Neural cell (in vitro differentiated cells): ENCODE data around the gene CTNNA2. TPM values are rescaled to one million over a fixed set of nuclear protein-coding genes. Genes with fewer than 3 reads are reported as not detected.

Experiments used
- H2AFZ ChIP-seq: fragments of 200-600, 300-800 bp; sonication (generic), shearing (Covaris generic); 2 replicates; pipeline ENCODE4 v1.6.0; 2014; ENCODE audit warnings: low read depth, mild to moderate bottlenecking, antibody characterized with exemption, low read length, moderate library complexity
- H3F3A ChIP-seq: fragments of 200-600 bp; shearing (Covaris generic); 2 replicates; pipeline ENCODE4 v1.6.1; 2016; ENCODE audit warnings: mild to moderate bottlenecking, moderate library complexity, mixed read lengths, antibody characterized with exemption, low read length; ENCODE audit not compliant: insufficient read depth, poor library complexity, severe bottlenecking
- H3K27ac ChIP-seq: fragments of 200-600, 300-800 bp; sonication (generic), shearing (Covaris generic); 2 replicates; pipeline ENCODE4 v1.5.1; 2014; ENCODE audit warnings: mild to moderate bottlenecking, low read length, moderate library complexity
- H3K27me3 ChIP-seq: fragments of 300-800, 200-600 bp; sonication (generic), shearing (Covaris generic); 2 replicates; pipeline ENCODE4 v1.6.0; 2014; ENCODE audit warnings: mild to moderate bottlenecking, low read depth, low read length, moderate library complexity; ENCODE audit not compliant: insufficient read depth
- H3K36me3 ChIP-seq: fragments of 300-800, 200-600 bp; sonication (generic), shearing (Covaris generic); 2 replicates; pipeline ENCODE4 v1.5.1; 2014; ENCODE audit warnings: mild to moderate bottlenecking, antibody characterized with exemption, low read length, moderate library complexity; ENCODE audit not compliant: insufficient read depth
- H3K4me2 ChIP-seq: fragments of 300-800, 200-600 bp; sonication (generic), shearing (Covaris generic); 2 replicates; pipeline ENCODE4 v1.6.0; 2014; ENCODE audit warnings: mild to moderate bottlenecking, low read length
- H3K4me3 ChIP-seq: fragments of 300-800, 200-600 bp; sonication (generic), shearing (Covaris generic); 2 replicates; pipeline ENCODE4 v1.5.1; 2014; ENCODE audit warnings: mild to moderate bottlenecking, low read length, moderate library complexity
- H3K79me2 ChIP-seq: fragments of 200-600 bp; shearing (Covaris generic); replicated peaks from 2 replicates; pipeline ENCODE4 v1.6.0; 2014; ENCODE audit warnings: mild to moderate bottlenecking, low read length, moderate library complexity; ENCODE audit not compliant: insufficient read depth
- H3K9ac ChIP-seq: fragments of 300-800, 200-600 bp; sonication (generic), shearing (Covaris generic); 2 replicates; pipeline ENCODE4 v1.6.1; 2016; ENCODE audit warnings: mild to moderate bottlenecking, low read length, mixed read lengths
- H3K9me2 ChIP-seq: fragments of 200-600 bp; shearing (Covaris generic); 2 replicates; pipeline ENCODE4 v1.6.1; 2016; ENCODE audit warnings: mild to moderate bottlenecking, low read length, mixed read lengths; ENCODE audit not compliant: insufficient read depth
- H3K9me3 ChIP-seq: fragments of 200-600, 300-800 bp; sonication (generic), shearing (Covaris generic); 2 replicates; pipeline ENCODE4 v1.6.1; 2016; ENCODE audit warnings: mild to moderate bottlenecking, mixed run types, low read length, moderate library complexity, mixed read lengths
- H4K20me1 ChIP-seq: fragments of 200-600 bp; shearing (Covaris generic); 2 replicates; pipeline ENCODE4 v1.6.1; 2016; ENCODE audit warnings: mild to moderate bottlenecking, mixed run types; ENCODE audit not compliant: insufficient read depth
- CTCF ChIP-seq: fragments of 450-650 bp; IDR thresholded peaks from 2 replicates; pipeline ENCODE4 v1.5.1; 2014; ENCODE audit warnings: antibody characterized with exemption, mild to moderate bottlenecking, moderate library complexity; ENCODE audit not compliant: poor library complexity, severe bottlenecking
- EP300 ChIP-seq: fragments of 450-650 bp; conservative IDR thresholded peaks from 2 replicates; pipeline ENCODE4 v1.6.1; 2014; ENCODE audit warnings: antibody characterized with exemption, mild to moderate bottlenecking, moderate library complexity; ENCODE audit not compliant: poor library complexity, severe bottlenecking
- EZH2 ChIP-seq: fragments of 200-600, 300-800 bp; shearing (Covaris generic), sonication (generic); IDR thresholded peaks from 2 replicates; pipeline ENCODE4 v1.6.1; 2014; ENCODE audit warnings: antibody characterized with exemption, low read length, borderline replicate concordance, mild to moderate bottlenecking; ENCODE audit not compliant: insufficient read depth, poor library complexity, severe bottlenecking
- MXI1 ChIP-seq: fragments of 450-650 bp; conservative IDR thresholded peaks from 2 replicates; pipeline ENCODE4 v1.6.1; 2014; ENCODE audit warnings: antibody characterized with exemption, mild to moderate bottlenecking; ENCODE audit not compliant: poor library complexity, severe bottlenecking
- POLR2AphosphoS5 ChIP-seq: IDR thresholded peaks from 2 replicates; pipeline ENCODE4 v1.6.1; 2012
- RAD21 ChIP-seq: fragments of 450-650 bp; conservative IDR thresholded peaks from 2 replicates; pipeline ENCODE4 v1.6.1; 2014; ENCODE audit warnings: antibody characterized with exemption, mild to moderate bottlenecking, moderate library complexity
- REST ChIP-seq: IDR thresholded peaks from 2 replicates; pipeline ENCODE4 v1.6.1; 2012; ENCODE audit warnings: borderline replicate concordance
- SMC3 ChIP-seq: fragments of 450-650 bp; conservative IDR thresholded peaks from 2 replicates; pipeline ENCODE4 v1.6.1; 2014; ENCODE audit warnings: antibody characterized with exemption, mild to moderate bottlenecking, moderate library complexity; ENCODE audit not compliant: poor library complexity
- TAF1 ChIP-seq: IDR thresholded peaks from 2 replicates; pipeline ENCODE4 v1.6.1; 2012; ENCODE audit warnings: low read depth
- polyA plus RNA-seq: library from polyadenylated mRNA; depleted of rRNA; stranded (reverse); fragments of >200 nt; gene quantifications from 2 replicates; pipeline ENCODE4 v1.2.3, GENCODE V29; 2014

The CTNNA2 gene
- polyA plus RNA-seq, 1 donor from 2014 or later = 194 TPM

GRCh38 chr2:80573167-80573566, 1060.3 kb downstream of the CTNNA2 start:
- TF ChIP-seq SMC3 (no peak), EP300 (no peak), MXI1 (no peak), EZH2 (no peak), RAD21 (no peak), REST (no peak), CTCF (no peak), TAF1 (no peak), POLR2AphosphoS5 (no peak)

GRCh38 chr2:80573950-80574349, 1061.1 kb downstream of the CTNNA2 start:
- Histone ChIP-seq H2AFZ (no peak overlapping the region), H3K36me3 (no peaks in the 10 kb centered on the region), H4K20me1 (no peaks in the 10 kb centered on the region), H3K4me3 (no peak overlapping the region), H3K27me3 (no peaks in the 10 kb centered on the region), H3K27ac (no peak overlapping the region), H3K4me2 (no peak overlapping the region), H3K9me3 (no peaks in the 10 kb centered on the region), H3F3A (no peaks in the 10 kb centered on the region), H3K79me2 (no peaks in the 10 kb centered on the region), H3K9me2 (no peaks in the 10 kb centered on the region), H3K9ac (no peak overlapping the region)
- TF ChIP-seq EZH2 = no peak
- no peak for TF ChIP-seq CTCF
- no peak for TF ChIP-seq REST

More at GRCh38 chr2:80573167-80573566, 1060.3 kb downstream of the CTNNA2 start:
- H3K4me3 ChIP-seq = no peak overlapping the region
- H3K9me2 ChIP-seq = no peaks in the 10 kb centered on the region
- H4K20me1 ChIP-seq = no peaks in the 10 kb centered on the region
- no peak overlapping the region for H3K9ac ChIP-seq
- H3F3A ChIP-seq = no peaks in the 10 kb centered on the region
- H3K79me2 ChIP-seq = no peaks in the 10 kb centered on the region
- H3K27me3 ChIP-seq = no peaks in the 10 kb centered on the region
- H2AFZ ChIP-seq = no peak overlapping the region
- H3K36me3 ChIP-seq = no peaks in the 10 kb centered on the region
- H3K4me2 ChIP-seq = no peak overlapping the region
- H3K9me3 ChIP-seq = no peaks in the 10 kb centered on the region
- no peak overlapping the region for H3K27ac ChIP-seq
